GM23248 (cell line): Measurements from ENCODE around the gene GPA33. TPM values are rescaled to one million over a fixed set of nuclear protein-coding genes. Genes with fewer than 3 reads are reported as not detected.

Experiments
- DNase-seq: peaks from one replicate; pipeline ENCODE4 v3.0.0-alpha.2; 2015
- H2AFZ ChIP-seq: fragments of 200-600 bp; sonication (generic); 2 replicates; pipeline ENCODE4 v1.6.1; 2016; ENCODE audit warnings: antibody characterized with exemption
- H3F3A ChIP-seq: fragments of 200-600 bp; sonication (generic); 2 replicates; pipeline ENCODE4 v1.6.1; 2016; ENCODE audit warnings: mild to moderate bottlenecking, antibody characterized with exemption, mixed run types; ENCODE audit not compliant: insufficient read depth
- H3K27ac ChIP-seq: fragments of 200-600 bp; sonication (generic); 2 replicates; pipeline ENCODE4 v1.5.1; 2016; ENCODE audit warnings: mild to moderate bottlenecking
- H3K27me3 ChIP-seq: fragments of 200-600 bp; sonication (generic); replicated peaks from 2 replicates; pipeline ENCODE4 v1.6.1; 2016; ENCODE audit warnings: mild to moderate bottlenecking; ENCODE audit not compliant: insufficient read depth
- H3K36me3 ChIP-seq: fragments of 200-600 bp; sonication (generic); 2 replicates; pipeline ENCODE4 v1.6.1; 2016; ENCODE audit warnings: low read depth, mild to moderate bottlenecking
- H3K4me1 ChIP-seq: fragments of 200-600 bp; sonication (generic); 2 replicates; pipeline ENCODE4 v1.6.1; 2016; ENCODE audit warnings: mild to moderate bottlenecking; ENCODE audit not compliant: insufficient read depth
- H3K4me2 ChIP-seq: fragments of 200-600 bp; sonication (generic); one replicate; pipeline ENCODE4 v1.6.1; 2016; ENCODE audit warnings: mild to moderate bottlenecking; ENCODE audit not compliant: unreplicated experiment
- H3K4me3 ChIP-seq: fragments of 200-600 bp; sonication (generic); 2 replicates; pipeline ENCODE4 v1.5.1; 2016; ENCODE audit warnings: mild to moderate bottlenecking
- H3K79me2 ChIP-seq: fragments of 200-600 bp; sonication (generic); 2 replicates; pipeline ENCODE4 v1.6.1; 2016; ENCODE audit warnings: mild to moderate bottlenecking; ENCODE audit not compliant: insufficient read depth
- H3K9ac ChIP-seq: fragments of 200-600 bp; sonication (generic); 2 replicates; pipeline ENCODE4 v1.6.1; 2016; ENCODE audit warnings: mild to moderate bottlenecking
- H3K9me2 ChIP-seq: fragments of 200-600 bp; sonication (generic); 2 replicates; pipeline ENCODE4 v1.6.1; 2016; ENCODE audit warnings: mixed run types, mild to moderate bottlenecking, moderate library complexity; ENCODE audit not compliant: insufficient read depth
- H3K9me3 ChIP-seq: fragments of 200-600 bp; sonication (generic); one replicate; pipeline ENCODE4 v1.6.1; 2017; ENCODE audit warnings: low read depth
- H4K20me1 ChIP-seq: fragments of 200-600 bp; sonication (generic); 2 replicates; pipeline ENCODE4 v1.6.0; 2016; ENCODE audit not compliant: insufficient read depth
- EZH2 ChIP-seq: fragments of 200-600 bp; sonication (generic); IDR thresholded peaks from 2 replicates; pipeline ENCODE4 v1.6.1; 2018; ENCODE audit warnings: antibody characterized with exemption, mild to moderate bottlenecking; ENCODE audit not compliant: insufficient read depth, poor library complexity, severe bottlenecking
- EZH2phosphoT487 ChIP-seq: fragments of 200-600 bp; sonication (generic); IDR thresholded peaks from 2 replicates; pipeline ENCODE4 v1.6.1; 2018; ENCODE audit warnings: antibody characterized with exemption, moderate library complexity, mild to moderate bottlenecking, low read depth; ENCODE audit not compliant: insufficient read depth
- WGBS, 2 experiments: methylation state at CpG; one replicate each; pipeline ENCODE4 v1.1.6; 2015 to 2017; ENCODE audit warnings: low lambda C conversion rate in 2 of 2, low coverage in 1 of 2; ENCODE audit errors: missing lambda C conversion rate in 2 of 2; 5-methylcytosine and 5-hydroxymethylcytosine counted together
- in situ Hi-C: fragments of 300-500 bp; cut with MboI; formaldehyde crosslinking; loops from 2 replicates; pipeline ENCODE4 v1.15.0; 2020
- polyA plus RNA-seq: library from polyadenylated mRNA; unstranded; fragments of >200 nt; fragmentation: Nextera tagmentation; extraction: Ambion mirVana; gene quantifications from 2 replicates; pipeline ENCODE4 v1.2.1, GENCODE V29; 2016
- total RNA-seq: library from RNA; depleted of rRNA; stranded (reverse); fragments of >200 nt; shearing (Covaris generic); gene quantifications from 2 replicates; pipeline ENCODE4 v1.2.3, GENCODE V29; 2014

GPA33 gene
- total and polyA plus RNA-seq, 2 experiments from 2014 or later = not detected

- no peak for DNase-seq
- WGBS, 2 experiments = 41 to 43% methylated on average over 9 of the region's 9 CpGs
- Histone ChIP-seq H3K4me1 (no peaks in the 10 kb centered on the region), H3F3A (no peaks in the 10 kb centered on the region), H3K9ac (no peak overlapping the region), H4K20me1 (no peaks in the 10 kb centered on the region), H2AFZ (no peak overlapping the region), H3K4me2 (no peak overlapping the region), H3K27ac (no peak overlapping the region), H3K36me3 (no peaks in the 10 kb centered on the region), H3K9me2 (no peaks in the 10 kb centered on the region), H3K4me3 (no peak overlapping the region), H3K79me2 (no peaks in the 10 kb centered on the region), H3K9me3 (no peaks in the 10 kb centered on the region), H3K27me3 (peaks cover 3% of the 10 kb centered on the region; the same call in 1 of the 2 replicates)
- in situ Hi-C loops = loop anchor here (10.0 kb wide), 2 partner anchors 380 to 470 kb away; no protein-coding TSS in a partner anchor
- TF ChIP-seq EZH2 (no peak), EZH2phosphoT487 (no peak)
These were observed 25.6 kb downstream of the GPA33 start for GRCh38 chr1:167064621-167065020.

- 49 to 65% methylated on average over 3 of the region's 3 CpGs for WGBS, 2 experiments
- DNase-seq = no peak
- Histone ChIP-seq H3K27ac (no peak overlapping the region), H3K9me2 (no peaks in the 10 kb centered on the region), H3K36me3 (no peaks in the 10 kb centered on the region), H3F3A (no peaks in the 10 kb centered on the region), H3K9ac (no peak overlapping the region), H2AFZ (no peak overlapping the region), H3K4me2 (no peak overlapping the region), H3K4me3 (no peak overlapping the region), H3K79me2 (no peaks in the 10 kb centered on the region), H3K9me3 (no peaks in the 10 kb centered on the region), H4K20me1 (no peaks in the 10 kb centered on the region), H3K27me3 (peaks cover 2% of the 10 kb centered on the region; the same call in 1 of the 2 replicates), H3K4me1 (no peaks in the 10 kb centered on the region)
- in situ Hi-C loops = loop anchor here (10.0 kb wide), 2 partner anchors 384 to 474 kb away; no protein-coding TSS in a partner anchor
- TF ChIP-seq EZH2phosphoT487 = no peak
- no peak for TF ChIP-seq EZH2
These were observed 29.1 kb downstream of the GPA33 start for GRCh38 chr1:167061073-167061464.

GRCh38 chr1:167060141-167061072 is 29.8 kb downstream of the GPA33 start:
- Histone ChIP-seq H2AFZ (no peak overlapping the region), H3K9me2 (no peaks in the 10 kb centered on the region), H3K9me3 (no peaks in the 10 kb centered on the region), H3F3A (no peaks in the 10 kb centered on the region), H3K36me3 (no peaks in the 10 kb centered on the region), H3K4me2 (no peak overlapping the region), H3K9ac (no peak overlapping the region), H3K27me3 (no peaks in the 10 kb centered on the region), H3K4me3 (no peak overlapping the region), H3K27ac (no peak overlapping the region), H3K79me2 (no peaks in the 10 kb centered on the region), H3K4me1 (no peaks in the 10 kb centered on the region), H4K20me1 (no peaks in the 10 kb centered on the region)
- in situ Hi-C loops = loop anchor here (10.0 kb wide), 2 partner anchors 384 to 474 kb away; no protein-coding TSS in a partner anchor
- WGBS, 2 experiments = 71 to 74% methylated on average over 10 of the region's 10 CpGs
- DNase-seq = peak; percentile 24
- TF ChIP-seq EZH2 = no peak

GRCh38 chr1:167059809-167060107 is 30.4 kb downstream of the GPA33 start:
- Histone ChIP-seq H3F3A (no peaks in the 10 kb centered on the region), H3K4me1 (no peaks in the 10 kb centered on the region), H3K36me3 (no peaks in the 10 kb centered on the region), H2AFZ (peak overlapping the region; percentile 95), H3K4me2 (no peak overlapping the region), H3K4me3 (no peak overlapping the region), H3K79me2 (no peaks in the 10 kb centered on the region), H3K9me3 (no peaks in the 10 kb centered on the region), H3K9me2 (no peaks in the 10 kb centered on the region), H3K27me3 (no peaks in the 10 kb centered on the region), H3K27ac (no peak overlapping the region), H3K9ac (no peak overlapping the region), H4K20me1 (no peaks in the 10 kb centered on the region)
- DNase-seq = no peak
- in situ Hi-C loops = loop anchor here (10.0 kb wide), 2 partner anchors 385 to 475 kb away; no protein-coding TSS in a partner anchor
- 0 to 9% methylated on average over 1 of the region's 1 CpG for WGBS, 2 experiments
- no peak for TF ChIP-seq EZH2phosphoT487
